ENCODE measurements around the gene GDPD1.
"Not testable (repeated sequence)": the region's sequence is repeated elsewhere in the genome, so short reads cannot be mapped to it uniquely, and the experiment has no call there.

GDPD1 gene

GRCh38 chr17:59220328-59221158 lies at the start of gene GDPD1:
Gene GDPD1, plus strand, starts transcription at chr17:59220511. Its CDS starts 99 bp downstream, at chr17:59220610.
- DNase-seq = peak; percentile 19 to 97 (median 90)

- no peak for DNase-seq
These were observed 47.8 kb upstream of the GDPD1 start for GRCh38 chr17:59172436-59173004.

DNA sequence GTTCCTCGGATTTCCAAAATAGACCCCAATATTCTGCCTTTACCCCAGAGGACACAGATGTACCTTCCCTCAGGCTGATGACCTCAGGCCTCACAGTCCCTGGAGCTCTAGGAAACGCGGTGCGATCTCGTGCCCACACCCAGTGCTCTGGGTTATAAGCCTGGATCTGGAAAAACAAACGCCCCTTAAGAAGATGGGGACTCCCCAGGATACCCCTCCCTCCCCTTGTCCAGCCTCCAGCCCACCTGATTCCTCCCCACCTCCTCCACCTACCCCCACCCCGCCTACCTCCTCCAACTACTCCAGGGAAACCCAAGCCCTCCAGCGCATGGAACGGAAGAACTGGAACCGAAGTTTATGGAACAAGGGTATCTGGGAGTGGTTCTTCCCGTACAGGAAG lies 45.6 kb upstream of the GDPD1 start:
- DNase-seq = no peak

GRCh38 chr17:59175076-59175475 lies 45.2 kb upstream of the GDPD1 start:
- no peak for DNase-seq

DNA sequence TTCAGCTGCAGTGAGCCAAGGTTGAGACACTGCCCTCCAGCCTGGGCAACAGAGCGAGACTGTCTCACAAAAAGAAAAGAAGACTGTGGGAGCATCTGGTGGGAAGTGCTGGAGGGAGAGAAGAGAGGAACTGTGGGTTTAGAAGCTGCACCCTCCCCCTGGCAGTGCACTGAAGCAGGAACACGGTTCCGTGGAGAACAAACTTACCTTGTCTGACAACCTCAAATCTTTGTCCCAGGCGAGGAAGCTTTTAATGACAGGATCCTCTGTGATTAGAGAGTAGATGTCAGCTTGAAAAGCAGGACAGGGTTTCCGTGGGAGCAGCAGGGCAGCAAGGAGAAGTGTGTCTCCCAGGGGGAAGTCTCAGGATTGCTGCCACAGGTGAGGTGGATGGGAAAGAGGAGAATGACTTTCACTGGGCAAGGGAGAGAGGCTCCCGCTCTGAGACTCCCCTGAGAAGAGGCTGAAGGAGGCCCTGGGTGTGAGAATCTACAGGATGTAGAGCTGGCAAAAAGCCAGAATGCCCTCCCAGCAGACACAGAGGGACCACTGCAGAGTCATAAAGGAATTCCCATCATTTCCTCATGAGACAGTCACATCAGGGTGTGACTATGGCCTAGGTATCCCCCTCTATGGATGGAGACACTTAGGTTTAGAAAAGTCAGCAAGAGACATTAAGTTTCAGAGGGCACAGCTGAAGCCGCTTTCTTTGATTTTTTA lies 41.9 kb upstream of the GDPD1 start:
- no peak for DNase-seq

- DNase-seq = not testable (repeated sequence)
These were observed 40.7 kb upstream of the GDPD1 start for GRCh38 chr17:59179601-59180000.

DNA sequence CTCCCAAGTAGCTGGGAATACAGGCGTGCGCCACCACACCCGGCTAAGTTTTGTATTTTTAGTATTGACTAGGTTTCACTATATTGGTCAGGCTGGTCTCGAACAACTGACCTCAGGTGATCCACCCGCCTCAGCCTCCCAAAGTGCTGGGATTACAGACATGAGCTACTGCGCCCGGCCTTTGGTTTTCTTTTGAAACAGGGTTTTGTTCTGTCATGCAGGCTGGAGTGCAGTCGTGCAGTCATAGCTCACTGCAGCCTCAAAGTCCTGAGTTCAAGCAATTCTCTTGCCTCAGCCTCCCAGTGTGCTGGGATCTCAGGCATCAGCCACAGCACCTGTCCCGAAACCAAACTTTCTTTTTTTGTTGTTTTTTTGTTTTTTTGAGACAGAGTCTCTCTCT lies 39.7 kb upstream of the GDPD1 start:
- DNase-seq = no peak

DNA sequence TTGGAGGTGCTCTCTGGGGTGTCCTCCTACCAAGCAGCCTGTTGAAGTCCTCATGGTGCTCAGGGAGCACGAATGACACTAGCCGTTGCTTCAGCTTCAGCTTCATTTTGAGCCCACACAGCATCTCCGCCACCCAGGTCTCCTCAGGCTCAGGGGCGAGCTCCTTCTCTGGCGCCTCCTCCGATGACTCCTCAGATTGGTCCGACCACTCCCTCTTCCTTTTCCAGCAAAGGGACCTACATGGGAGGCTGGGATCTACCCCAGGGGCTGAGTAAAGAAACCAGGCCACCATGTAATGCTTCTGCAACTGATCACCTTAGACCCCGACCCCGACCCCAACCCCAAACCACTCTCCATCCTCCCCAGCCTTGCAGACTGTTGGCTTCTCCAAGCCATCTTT lies 38.8 kb upstream of the GDPD1 start:
- no peak for DNase-seq

- DNase-seq = no peak
These were observed 34.3 kb upstream of the GDPD1 start for GRCh38 chr17:59185997-59186396.

DNA sequence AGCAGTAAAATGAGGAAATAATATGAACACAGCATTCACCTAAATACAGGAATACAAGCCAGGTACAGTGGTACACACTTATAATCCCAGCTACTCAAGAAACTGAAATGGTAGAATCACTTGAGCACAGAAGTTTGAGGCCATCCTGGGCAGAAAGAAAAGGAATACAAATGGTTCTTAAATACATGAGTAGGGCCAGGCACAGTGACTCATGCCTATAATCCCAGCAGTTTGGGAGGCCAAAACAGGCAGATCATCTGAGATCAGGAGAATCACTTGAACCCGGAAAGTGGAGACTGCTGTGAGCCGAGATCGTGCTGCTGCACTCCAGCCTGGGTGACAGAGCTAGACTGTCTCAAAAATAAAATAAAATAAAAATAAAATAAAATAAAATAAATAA lies 33.5 kb upstream of the GDPD1 start:
- DNase-seq = no peak

DNA sequence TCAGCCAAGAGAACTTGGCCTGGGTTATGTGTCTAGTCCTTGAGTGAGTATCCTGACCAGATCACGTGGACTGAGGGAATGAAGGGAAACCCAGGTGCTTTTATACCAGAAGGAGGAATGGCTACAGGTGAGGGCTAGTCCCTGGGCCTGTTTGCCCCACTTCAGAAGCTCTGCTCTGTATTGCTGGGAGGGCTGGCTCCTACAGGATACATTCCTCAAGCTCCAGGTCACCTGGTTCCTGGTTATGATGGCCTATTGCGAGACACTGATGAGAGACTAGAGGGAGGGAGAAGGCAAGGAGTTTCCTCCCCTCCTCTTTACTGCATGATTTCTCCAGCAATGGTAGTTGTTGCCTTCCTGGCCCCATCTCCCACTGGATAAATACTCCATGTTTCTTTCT lies 29.5 kb upstream of the GDPD1 start:
- DNase-seq = no peak

DNA sequence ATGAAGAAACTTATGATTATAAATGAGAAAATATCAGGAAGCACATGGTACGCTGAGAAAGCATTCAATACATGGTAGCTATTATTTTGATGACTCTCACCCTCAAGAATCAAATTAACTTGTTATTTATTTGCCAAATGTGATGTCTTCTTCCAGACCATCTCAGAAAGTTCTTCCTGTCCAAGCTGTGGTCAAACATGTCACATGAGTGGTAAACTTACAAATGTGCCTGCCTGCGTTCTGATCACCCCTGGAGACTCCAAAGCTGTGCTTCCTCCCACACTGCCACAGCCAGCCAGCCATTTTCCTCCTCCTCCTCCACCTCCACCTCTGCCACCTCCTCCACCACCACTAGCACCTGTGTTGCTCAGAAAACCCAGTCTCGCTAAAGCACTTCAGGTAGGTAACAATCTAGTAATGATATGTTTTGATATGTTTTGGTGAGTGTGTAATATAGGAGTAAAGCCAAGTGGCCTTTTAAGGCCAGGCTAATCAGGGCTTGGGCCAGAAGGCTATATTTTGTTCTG lies 26.9 kb upstream of the GDPD1 start:
- DNase-seq = no peak

- DNase-seq = no peak
These were observed 20.9 kb upstream of the GDPD1 start for GRCh38 chr17:59199398-59199797.

GRCh38 chr17:59202320-59202719 lies 18.0 kb upstream of the GDPD1 start:
- DNase-seq = no peak

DNA sequence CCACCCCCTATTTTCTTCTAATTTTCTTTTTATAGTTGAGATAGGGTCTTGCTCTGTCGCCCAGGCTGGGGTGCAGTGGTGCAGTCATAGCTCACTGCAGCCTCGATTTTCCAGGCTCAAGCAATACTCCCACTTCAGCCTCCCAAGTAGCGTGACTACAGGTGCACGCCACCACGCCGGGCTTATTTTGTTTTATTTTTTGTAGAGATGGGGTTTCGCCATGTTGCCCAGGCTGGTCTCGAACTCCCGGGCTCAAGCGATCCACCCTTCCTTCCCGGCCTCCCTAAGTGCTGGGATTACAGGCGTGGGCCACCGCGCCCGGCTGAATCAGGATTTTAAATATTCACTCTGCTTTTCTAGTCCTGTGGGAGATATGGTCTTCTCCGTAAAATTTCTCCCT lies 941 bp upstream of the GDPD1 start:
- no peak for DNase-seq

DNA sequence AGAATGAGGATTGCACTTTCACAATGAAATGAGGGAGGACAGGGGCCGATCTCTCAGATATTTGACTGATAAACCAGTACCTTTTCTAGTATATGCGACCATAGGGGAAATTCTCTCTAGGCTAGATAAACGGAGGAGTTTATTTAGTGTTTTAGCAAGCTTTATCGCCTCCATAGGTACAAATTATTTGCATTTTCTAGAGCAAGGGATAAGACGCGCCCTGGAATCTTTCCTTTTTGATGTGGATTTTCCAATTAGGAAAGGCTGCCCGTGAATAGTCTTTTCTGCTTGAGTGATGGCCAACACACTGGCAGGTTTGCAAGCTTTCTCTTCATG lies 351 bp upstream of the GDPD1 start:
- no peak for DNase-seq

GRCh38 chr17:59221159-59221847 lies 992 bp downstream of the GDPD1 start:
- DNase-seq = peak in 6 of 56 donors; percentile 8 to 56 (median 38)

GRCh38 chr17:59223813-59224212 lies 3.5 kb downstream of the GDPD1 start:
- no peak for DNase-seq

GRCh38 chr17:59228588-59228987 lies 8.3 kb downstream of the GDPD1 start:
- not testable (repeated sequence) for DNase-seq

DNA sequence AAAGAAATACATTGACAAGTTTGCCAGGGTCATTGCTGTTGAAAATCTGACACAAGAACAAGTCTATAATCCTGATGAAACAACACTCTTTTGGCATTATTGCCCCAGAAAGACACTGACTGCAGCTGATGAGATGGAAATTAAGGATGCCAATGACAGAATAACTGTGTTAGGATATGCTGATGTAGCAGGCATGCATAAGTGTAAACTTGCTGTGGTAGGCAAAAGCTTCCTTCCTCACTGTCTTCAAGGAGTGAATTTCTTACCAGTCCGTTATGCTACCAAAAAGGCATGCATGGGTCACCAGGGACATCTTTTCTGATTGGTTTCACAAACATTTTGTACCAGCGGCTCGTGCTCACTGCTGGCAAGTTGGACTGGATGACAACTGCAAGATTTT lies 10.5 kb downstream of the GDPD1 start:
- no peak for DNase-seq

DNA sequence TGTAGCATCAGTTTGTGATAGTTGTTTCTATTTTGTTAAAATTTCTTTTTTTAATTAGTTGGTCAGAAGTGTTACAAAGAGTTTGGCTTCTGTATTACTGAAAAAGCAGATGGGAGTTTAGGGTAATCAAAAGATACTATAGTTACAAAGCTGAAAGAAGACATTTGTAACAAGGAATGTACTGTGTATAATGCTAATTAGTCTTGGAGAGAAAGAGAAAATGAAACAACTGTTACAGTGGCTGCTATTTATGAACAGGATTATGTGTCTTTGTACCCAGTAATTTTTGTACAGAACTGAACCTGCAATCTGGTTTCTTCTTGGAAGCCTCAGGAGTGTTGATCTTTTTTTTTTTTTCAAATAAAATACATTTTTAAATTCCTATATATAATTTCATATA lies 14.3 kb downstream of the GDPD1 start:
- no peak for DNase-seq

DNA sequence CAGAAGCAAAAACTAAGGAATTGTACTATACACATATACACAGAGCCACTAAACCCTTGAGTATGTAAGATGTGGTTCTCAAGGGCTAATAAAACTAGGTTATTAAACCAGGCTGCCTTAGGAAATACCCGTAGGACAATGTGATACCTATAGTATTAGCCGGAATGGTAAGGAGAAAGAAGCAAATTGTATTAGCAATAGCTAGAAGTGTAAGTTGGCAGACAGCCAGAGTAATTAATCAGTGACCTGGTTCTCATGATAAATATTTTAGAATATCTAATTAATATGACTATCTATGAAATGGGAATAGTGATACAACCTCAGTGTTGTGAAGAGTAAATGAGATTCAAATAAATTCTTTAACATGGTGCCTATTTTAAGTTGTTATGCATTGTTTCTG lies 18.6 kb downstream of the GDPD1 start:
- no peak for DNase-seq

Measured in nucleus accumbens (tissue), 56 donors.